Endometrial microvascular endothelial cells (primary cell): ENCODE results near the gene UBL5. TPM values are rescaled to one million over a fixed set of nuclear protein-coding genes. Genes with fewer than 3 reads are reported as not detected.
"Not testable (repeated sequence)": the region's sequence is repeated elsewhere in the genome, so short reads cannot be mapped to it uniquely, and the experiment has no call there.

ENCODE experiments used
- in situ Hi-C: cut with HindIII; loops from 2 replicates; pipeline ENCODE4 v1.10.0; 2017; ENCODE audit warnings: low sequenced_read_pairs, low pct_unique_long_range_greater_than_20kb; ENCODE audit errors: inconsistent ontology term
- total RNA-seq: library from RNA; depleted of rRNA; stranded (reverse); fragments of >200 nt; gene quantifications from one replicate; pipeline ENCODE4 v1.2.3, GENCODE V29; 2015; ENCODE audit errors: inconsistent ontology term

The UBL5 gene
- total RNA-seq, 1 donor from 2014 or later = 738 TPM

DNA sequence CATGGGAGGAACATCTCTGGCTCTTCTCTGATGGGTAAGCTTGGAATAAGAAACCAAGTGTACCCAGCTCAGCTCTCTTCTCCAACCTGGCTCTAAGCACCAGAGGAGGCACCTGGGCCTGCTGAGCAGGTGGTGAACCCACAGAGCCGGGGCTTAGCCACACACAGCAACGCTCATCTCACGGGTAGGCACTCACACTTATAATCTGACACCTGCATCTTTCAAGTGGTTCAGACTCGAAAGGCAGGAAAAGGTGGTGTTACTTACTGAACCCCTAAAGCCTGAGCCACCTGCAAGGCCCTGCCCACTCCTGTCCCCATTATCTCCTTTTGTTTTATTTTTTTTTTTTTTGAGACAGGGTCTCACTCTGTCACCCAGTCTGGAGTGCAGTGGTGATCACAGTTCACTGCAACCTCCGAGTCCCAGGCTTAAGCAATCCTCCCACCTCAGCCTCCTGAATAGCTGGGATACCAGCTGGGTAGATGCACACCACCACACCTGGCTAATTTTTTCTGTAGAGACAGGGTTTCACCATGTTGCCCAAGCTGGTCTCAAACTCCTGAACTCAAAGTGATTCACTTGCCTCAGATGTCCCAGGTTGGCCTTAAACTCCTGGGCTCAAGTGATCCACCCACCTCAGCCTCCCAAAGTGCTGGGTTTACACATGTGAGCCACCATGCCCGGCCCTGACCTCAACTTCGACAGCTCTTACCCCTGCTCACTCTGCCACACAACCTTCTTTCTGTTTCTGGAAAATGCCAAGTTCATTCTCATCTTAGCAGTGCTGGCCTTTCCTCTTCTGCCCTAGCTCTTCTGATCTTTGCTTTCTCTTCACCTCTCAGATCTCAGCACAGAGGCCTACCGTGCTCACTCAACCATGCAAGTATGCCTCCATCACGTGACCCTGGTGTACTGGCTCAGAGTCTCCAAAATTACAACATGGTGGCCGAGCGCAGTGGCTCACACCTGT lies 18.6 kb upstream of the UBL5 start:
- in situ Hi-C loops = no loop called here

DNA sequence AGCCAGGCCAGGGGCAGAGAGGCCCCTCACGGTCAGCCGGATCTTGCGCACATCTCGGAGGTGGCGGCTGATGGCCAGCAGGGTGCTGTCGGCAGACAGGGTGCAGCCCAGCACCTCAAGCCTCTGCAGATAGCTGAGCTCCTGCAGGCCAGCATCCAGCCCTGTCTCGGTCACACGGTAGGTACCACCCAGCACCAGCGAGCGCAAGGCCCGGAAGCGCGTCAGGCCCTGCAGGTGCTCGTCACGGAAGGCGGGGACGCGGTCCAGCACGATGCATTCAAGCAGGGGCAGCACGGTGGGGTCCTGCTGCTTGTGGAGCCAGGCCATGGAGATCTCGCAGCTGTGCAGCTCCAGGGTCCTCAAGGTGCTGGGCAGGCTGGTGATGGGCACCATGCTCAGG lies 16.6 kb upstream of the UBL5 start:
- in situ Hi-C loops = no loop called here

DNA sequence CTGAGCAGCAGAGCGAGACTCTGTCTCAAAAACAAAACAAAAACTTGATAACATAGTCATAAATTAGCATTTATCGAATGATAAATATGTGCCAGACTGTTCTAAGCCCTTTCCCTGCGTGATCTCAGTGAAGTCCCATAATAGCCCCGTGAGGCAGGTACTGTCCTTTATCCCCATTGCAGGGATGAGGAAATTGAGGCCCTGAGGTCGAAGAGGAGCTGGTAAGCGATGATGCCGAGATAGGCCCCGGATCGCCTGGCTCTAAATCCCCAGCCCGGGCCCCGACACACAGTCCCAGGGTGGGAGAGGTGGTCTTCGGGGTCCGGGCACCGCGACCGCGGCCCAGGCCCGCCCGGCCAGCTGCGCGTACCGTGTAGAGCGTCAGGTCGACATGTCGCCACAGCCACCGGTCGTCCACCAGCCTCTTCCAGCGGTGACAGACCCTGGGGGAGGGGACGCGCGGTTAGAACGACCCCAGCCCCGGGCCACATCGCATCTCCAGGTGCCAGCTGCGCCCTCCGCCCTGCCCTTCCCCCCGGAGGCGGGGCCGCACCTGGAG lies 9.5 kb upstream of the UBL5 start:
- in situ Hi-C loops = no loop called here

DNA sequence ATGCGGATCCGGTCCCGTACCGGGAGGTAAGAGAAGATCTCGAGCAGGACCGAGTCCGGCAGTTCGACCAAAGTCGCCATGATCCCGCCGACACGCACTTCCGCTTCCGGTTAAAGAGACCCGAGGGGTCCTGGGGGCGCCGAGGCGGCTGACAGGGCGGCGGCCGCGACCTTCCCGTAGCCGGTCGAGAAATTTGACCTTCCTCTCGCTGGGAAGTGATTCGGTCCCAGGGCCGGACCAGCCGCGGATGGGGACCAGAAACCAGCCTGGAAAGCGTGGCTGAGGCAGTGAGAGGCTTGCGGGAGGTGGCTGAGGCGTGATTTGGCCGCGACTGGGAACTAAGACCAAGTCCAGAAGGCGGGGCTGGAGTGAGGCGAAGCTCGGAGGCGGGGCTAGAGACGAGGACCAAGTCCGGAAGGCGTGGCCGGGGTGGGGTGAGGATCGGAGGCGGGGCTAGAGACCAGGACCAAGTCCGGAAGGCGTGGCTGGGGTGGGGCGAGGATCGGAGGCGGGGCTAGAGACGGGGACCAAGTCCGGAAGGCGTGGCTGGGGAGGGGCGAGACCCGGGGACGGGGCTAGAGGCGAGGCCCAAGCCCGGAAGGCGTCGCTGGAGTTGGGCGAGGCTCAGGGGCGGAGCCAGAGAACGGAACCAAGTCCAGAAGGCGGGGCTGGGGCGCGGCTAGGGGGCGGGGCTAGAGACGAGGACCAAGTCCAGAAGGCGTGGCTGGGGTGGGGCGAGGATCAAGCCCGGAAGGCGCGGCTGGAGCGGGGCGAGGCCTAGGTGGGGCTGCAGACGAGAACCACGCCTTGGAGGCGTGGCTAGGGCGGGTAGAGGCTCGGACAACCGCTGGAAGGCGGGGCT lies 8.8 kb upstream of the UBL5 start, which contains the start of gene FBXL12:
TSS of gene FBXL12 (minus strand) at position 346 of the 862 bp plus-strand sequence. CDS start at position 80, 266 bp downstream.
- in situ Hi-C loops = no loop called here

DNA sequence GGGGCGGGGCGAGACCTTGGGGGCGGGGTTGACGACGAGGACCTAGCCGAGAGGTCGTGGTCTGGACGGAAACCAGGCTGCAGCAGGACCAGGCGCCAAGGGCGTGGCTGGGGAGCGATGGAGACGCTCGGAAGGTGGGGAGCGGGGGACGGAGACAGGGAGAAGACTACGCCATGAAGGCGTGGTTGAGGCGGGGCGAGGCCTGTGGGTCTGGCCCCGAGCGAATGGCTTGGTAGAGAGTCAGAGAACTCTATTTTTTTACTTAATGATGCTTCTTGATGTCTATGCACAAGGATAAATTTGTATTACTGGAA lies 8.2 kb upstream of the UBL5 start:
- in situ Hi-C loops = no loop called here

DNA sequence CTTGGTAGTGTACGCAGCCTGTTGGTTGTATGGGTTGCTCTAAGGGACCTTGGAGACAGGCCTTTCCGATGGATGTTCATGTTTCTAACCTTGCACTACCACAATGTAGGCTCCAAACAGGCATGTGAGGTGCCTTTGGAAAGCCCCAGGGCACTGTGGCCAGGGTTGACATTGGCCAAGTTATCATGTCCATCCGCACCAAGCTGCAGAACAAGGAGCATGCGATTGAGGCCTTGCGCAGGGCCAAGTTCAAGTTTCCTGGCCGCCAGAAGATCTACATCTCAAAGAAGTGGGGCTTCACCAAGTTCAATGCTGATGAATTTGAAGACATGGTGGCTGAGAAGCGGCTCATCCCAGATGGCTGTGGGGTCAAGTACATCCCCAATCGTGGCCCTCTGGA lies 7.7 kb upstream of the UBL5 start:
- in situ Hi-C loops = not testable (repeated sequence)

DNA sequence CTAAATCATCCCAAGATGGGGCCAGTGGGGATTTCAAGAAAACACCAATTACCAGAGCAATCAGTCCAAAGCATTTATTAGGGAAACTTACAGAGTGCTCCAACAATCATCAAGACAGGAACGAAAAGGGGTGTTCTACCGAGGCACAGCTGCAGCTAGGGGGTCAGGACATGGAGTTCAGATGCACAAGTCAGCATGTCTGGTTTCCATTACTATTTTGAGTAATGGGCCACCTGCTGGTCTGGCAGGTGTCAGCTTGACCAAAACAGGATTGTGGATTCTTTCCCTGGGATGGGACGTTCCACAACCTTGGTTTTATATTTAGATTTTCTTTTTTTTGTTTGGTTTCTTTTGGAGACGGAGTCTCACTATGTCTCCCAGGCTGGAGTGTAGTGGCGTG lies 3.9 kb upstream of the UBL5 start:
- in situ Hi-C loops = no loop called here

DNA sequence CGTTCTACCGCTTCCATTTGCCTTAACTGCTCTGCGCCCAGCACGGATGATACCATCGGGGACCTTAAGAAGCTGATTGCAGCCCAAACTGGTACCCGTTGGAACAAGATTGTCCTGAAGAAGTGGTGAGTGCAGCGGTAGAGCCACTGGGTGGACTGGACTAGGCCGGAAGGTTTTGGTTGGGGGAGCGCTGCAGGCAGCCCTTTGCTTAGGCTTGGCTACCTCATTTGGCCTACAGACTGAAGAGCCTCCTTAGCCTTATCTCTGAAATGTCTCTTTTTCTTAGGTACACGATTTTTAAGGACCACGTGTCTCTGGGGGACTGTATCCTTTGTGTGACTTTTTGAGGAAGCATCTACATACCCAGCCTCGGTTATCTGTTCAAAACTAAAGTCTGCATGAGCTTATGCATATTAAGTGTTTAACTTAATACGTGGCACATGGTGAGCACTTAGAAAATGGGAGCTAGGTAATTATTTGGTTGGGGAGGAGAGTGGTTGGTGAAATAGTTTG lies 889 bp downstream of the UBL5 start:
- in situ Hi-C loops = no loop called here

GRCh38 chr19:9834307-9834725 lies 6.6 kb downstream of the UBL5 start:
- in situ Hi-C loops = no loop called here

DNA sequence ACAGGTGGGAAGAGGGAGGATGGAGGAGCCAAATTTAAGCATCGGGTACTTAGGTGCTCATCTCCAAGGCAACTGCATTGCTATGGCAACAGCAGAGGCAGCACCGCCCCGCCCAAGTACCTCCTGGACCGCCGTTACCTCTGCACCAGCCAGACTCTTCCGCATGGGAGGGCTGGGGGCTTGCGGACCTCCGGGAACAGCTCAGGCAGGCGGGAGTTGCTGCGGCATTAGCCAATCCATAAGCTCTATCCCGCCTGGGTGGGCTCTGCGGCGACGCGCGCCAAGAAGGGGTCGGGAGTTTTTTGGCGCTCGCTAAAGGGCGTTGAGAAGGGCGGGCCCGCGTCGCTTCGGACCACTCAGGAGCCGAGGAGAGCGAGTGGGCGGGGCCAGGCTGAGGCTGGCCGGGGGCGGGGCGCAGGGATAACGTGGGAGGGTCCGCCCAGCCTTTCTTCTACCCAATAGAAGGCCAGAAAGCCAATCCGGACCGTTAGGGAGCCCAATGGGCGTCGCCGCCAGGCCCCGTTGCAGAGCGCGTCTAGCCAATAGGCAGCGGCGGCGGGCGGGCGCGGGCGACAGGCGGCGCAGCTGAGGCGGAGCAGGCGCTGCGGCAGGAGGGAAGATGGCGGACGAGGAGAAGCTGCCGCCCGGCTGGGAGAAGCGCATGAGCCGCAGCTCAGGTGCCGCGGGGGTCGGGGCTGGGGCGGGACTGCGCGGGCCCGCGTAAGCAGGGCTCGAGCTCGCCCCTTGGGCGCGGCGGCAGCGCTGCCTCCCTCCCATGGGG lies 7.2 kb downstream of the UBL5 start, which contains the start of gene PIN1:
TSS of gene PIN1 (plus strand) at position 593 of the 781 bp plus-strand sequence. CDS start at position 620, 27 bp downstream.
- in situ Hi-C loops = no loop called here

- in situ Hi-C loops = no loop called here
Observed at GRCh38 chr19:9835507-9835949, 7.8 kb downstream of the UBL5 start.

DNA sequence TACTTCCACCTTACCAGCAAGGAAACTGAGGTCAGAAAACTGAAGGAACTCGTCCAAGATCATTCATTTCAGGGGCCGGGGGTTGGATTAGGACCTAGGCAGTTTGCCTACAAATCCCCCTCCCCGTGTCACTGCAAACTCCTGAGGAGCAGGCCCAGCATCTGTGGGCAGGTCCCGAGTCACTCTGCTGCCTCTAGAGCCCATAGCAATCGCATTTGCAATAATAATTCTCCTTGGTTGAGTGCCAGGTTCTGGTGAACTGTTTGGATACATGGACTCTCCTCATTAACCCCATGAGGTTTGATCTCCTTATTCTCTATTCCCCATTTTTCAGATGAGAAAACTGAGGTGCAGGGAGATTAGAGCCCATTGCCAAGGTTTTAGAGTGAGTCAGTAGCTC lies 8.3 kb downstream of the UBL5 start:
- in situ Hi-C loops = no loop called here

GRCh38 chr19:9838324-9838723 lies 10.6 kb downstream of the UBL5 start:
- in situ Hi-C loops = no loop called here

DNA sequence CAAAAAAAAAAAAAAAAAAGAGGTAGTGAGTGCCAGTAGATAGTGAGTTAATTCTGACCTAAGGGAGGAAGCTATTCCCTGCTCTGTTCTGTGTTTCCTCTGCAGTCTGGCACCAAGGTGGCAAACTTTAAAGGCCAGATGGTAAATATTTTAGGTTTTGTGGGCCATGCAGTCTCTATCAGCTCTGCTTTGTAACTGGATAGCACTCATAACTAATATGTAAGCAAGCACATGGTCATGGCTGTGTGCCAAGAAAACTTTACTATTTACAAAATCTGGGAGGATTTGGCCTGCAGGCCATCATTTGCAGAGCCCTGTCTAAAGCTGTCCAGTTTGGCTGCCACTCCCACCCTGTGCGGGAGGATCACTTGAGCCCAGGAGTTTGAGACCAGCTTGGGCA lies 11.7 kb downstream of the UBL5 start:
- in situ Hi-C loops = no loop called here

DNA sequence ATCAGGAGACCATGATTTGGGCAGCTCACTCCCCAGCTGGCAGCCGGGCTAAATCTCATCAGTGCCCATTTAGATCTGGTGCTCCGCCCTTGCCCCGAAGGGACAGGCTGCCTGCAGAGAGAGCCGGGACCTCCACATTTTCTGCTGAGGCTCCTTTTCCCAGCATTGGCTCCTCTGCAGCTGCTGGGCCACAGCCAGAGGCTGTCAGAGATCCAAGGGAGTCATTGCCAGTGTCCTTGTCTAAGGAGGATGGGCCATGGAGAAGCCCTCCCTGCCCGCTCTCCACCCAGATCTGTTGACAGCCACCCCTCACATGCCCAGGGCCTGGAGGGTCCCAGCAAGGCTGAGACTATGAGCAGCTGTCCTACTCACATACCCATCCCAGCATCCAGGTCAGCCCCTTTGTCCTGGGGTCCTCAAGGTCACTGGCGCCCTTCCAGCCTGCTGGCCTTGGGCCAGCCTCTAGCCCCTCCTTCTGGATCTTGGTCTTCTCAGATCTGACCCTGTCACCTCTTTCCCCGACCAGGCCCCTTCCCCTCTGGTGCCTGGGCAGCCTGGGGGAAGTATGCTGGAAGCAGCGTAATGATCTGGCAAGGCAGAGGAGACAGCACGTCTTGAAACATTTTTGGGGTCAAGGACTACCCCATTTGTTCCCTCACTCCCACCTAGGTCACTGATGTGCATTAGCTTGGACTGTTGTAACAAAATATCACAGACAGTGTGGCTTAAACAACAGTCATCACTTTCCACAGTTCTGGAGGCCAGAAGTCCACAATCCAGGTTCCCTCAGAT lies 15.3 kb downstream of the UBL5 start:
- in situ Hi-C loops = no loop called here

DNA sequence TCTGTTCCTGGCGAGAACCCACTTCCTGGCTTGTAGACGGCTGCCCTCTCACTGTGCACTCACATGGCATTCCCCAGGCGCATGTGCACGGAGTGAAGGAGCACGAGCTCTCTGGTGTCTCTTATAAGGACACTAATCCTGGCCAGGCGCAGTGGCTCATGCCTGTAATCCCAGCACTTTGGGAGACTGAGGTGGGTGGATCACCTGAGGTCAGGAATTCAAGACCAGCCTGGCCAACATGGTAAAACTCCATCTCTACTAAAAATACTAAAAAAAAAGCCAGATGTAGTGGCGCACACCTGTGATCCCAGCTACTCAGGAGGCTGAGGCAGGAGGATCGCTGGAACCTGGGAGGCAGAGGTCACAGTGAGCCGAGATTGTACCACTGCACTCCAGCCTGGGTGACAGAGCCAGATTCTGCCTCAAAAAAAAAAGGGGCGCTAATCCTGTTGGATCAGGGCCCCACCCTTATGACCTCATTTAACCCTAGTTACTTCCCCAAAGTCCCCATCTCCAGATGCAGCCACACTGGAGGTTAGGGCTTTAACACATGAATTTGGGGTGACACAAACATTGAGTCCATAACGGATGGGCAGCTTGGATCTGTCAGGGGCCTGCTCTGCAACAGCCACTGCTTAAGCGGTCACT lies 16.0 kb downstream of the UBL5 start:
- in situ Hi-C loops = not testable (repeated sequence)

- in situ Hi-C loops = no loop called here
Observed at GRCh38 chr19:9847087-9847671, 19.5 kb downstream of the UBL5 start.
